Common myeloid progenitor, CD34-positive (primary cell): ENCODE measurements around the gene OR13C9.

ENCODE experiments used
- CTCF ChIA-PET: fragments of 350-600 bp; sonication (Branson Sonifier 250); formaldehyde crosslinking; loops from one replicate; lab custom pipeline; 2021; ENCODE audit warnings: antibody characterized with exemption; lab: Charles Lee
- POLR2A ChIA-PET: fragments of 350-600 bp; sonication (Branson Sonifier 250); formaldehyde crosslinking; loops from one replicate; lab custom pipeline; 2021; ENCODE audit warnings: antibody characterized with exemption; lab: Charles Lee
- DNase-seq, 3 donors: peaks; one replicate each; pipeline versions ENCODE4 v3.0.0 to v3.0.0-alpha.2; 2013
- H3K27ac ChIP-seq, 2 experiments: 1 replicate in 1 of 2; 2 replicates in 1 of 2; pipeline ENCODE4 v1.7.0; 2013; ENCODE audit warnings: inconsistent platforms in 2 of 2, low read length in 2 of 2, mild to moderate bottlenecking in 2 of 2, low read depth in 1 of 2, moderate library complexity in 1 of 2; ENCODE audit not compliant: severe bottlenecking in 2 of 2, insufficient read depth in 1 of 2, poor library complexity in 1 of 2
- H3K27me3 ChIP-seq, 5 experiments: replicated peaks in 2 of 5; 1 replicate in 3 of 5; 2 replicates in 2 of 5; pipeline versions ENCODE4 v1.6.1 to v1.7.0; 2013; ENCODE audit warnings: low read length in 4 of 5, mild to moderate bottlenecking in 2 of 5, moderate library complexity in 2 of 5, inconsistent platforms in 1 of 5; ENCODE audit not compliant: insufficient read depth in 5 of 5, control insufficient read depth in 4 of 5
- H3K36me3 ChIP-seq, 4 experiments: 1 replicate in 2 of 4; 2 replicates in 2 of 4; pipeline versions ENCODE4 v1.6.1 to v1.7.0; 2013; ENCODE audit warnings: low read length in 3 of 4, control low read depth in 1 of 4, mild to moderate bottlenecking in 1 of 4; ENCODE audit not compliant: control insufficient read depth in 4 of 4, insufficient read depth in 4 of 4
- H3K4me1 ChIP-seq, 4 experiments: 1 replicate in 3 of 4; 2 replicates in 1 of 4; pipeline versions ENCODE4 v1.6.1 to v1.7.1; 2013; ENCODE audit warnings: low read length in 3 of 4, mild to moderate bottlenecking in 3 of 4, control low read depth in 1 of 4, inconsistent platforms in 1 of 4, moderate library complexity in 1 of 4; ENCODE audit not compliant: control insufficient read depth in 4 of 4, insufficient read depth in 4 of 4; ENCODE audit errors: control extremely low read depth in 1 of 4
- H3K4me3 ChIP-seq, 7 experiments: 1 replicate in 4 of 7; 2 replicates in 3 of 7; pipeline versions ENCODE4 v1.5.1 to v1.7.0; 2013; ENCODE audit warnings: mild to moderate bottlenecking in 7 of 7, low read length in 6 of 7, moderate library complexity in 6 of 7, inconsistent platforms in 2 of 7, low read depth in 2 of 7, control low read depth in 1 of 7; ENCODE audit not compliant: insufficient read depth in 4 of 7, control insufficient read depth in 1 of 7; ENCODE audit errors: extremely low read depth in 1 of 7
- H3K9me3 ChIP-seq, 5 experiments: 1 replicate in 4 of 5; 2 replicates in 1 of 5; pipeline versions ENCODE4 v1.6.1 to v1.7.1; 2013; ENCODE audit warnings: low read length in 4 of 5, mild to moderate bottlenecking in 2 of 5, inconsistent platforms in 1 of 5, low read depth in 1 of 5, moderate library complexity in 1 of 5; ENCODE audit not compliant: control insufficient read depth in 4 of 5, insufficient read depth in 2 of 5; ENCODE audit errors: control extremely low read depth in 1 of 5
- WGBS: methylation state at CpG from one replicate; pipeline ENCODE4 v1.1.5; 2013; ENCODE audit not compliant: insufficient coverage; 5-methylcytosine and 5-hydroxymethylcytosine counted together

Gene OR13C9

DNA sequence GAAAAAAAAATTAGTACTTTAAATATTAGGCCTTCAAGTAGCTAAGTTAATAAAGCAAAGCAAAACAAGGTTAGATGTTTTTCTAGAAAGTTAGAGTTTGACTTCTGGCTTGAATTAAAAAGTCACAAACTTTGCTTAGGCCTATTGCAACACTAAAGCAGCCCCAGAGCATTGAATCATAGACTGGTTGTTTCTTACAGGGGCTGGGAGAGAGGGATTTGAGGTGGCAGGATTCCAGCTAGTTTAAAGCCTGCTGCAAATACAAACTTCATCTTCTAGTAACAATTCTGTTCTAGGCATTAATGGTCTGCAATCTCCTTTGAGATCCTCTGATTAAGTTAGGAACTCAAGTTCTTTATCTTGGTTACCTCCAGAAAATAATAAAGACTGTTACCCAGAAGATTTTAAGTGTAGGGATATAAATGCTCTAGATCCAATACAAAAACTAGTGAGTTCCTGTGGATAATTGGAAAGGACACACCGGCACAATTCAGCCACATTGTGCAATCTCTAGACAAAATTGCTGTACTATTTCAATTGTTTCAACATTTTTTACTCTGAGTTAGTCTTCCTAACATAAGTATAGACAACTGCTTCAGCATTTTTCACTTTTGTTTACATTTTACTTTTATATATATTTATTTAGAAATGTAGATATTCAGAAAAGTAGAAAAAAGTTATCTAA, 31.4 kb downstream of the OR13C9 start:
- no peak overlapping the region for H3K27ac ChIP-seq
- 100% methylated on average over 1 of the region's 1 CpG for WGBS
- CTCF ChIA-PET = no interaction called here

DNA sequence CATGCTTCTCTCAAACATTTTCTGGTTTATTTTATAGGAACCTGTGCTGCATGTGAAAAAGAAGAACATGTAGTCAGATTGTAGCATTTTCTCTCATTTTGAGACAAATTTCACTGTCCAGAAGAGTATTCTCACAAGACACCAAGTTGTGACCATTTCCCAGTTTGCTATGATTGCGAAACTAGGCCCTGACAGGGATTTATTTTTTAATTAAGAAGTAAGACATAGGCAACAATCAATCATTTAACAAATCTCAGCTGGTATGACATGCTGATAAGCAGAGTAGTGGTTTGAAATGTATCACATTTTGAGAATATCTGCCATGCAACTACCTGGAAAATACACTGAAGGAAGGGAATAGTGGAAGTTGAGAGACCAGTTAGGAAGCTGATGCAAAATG, 37.4 kb downstream of the OR13C9 start:
- Histone ChIP-seq H3K9me3 (no peaks in the 10 kb centered on the region), H3K27ac (no peak overlapping the region), H3K4me3 (no peak overlapping the region), H3K4me1 (no peaks in the 10 kb centered on the region), H3K27me3 (no peaks in the 10 kb centered on the region), H3K36me3 (no peaks in the 10 kb centered on the region)
- no peak for DNase-seq
- POLR2A ChIA-PET = no interaction called here
- no CpG with 5 or more reads among the region's 1 CpG for WGBS
- CTCF ChIA-PET = no interaction called here

More for the DNA sequence above, 31.4 kb downstream of the OR13C9 start:
- Histone ChIP-seq H3K9me3 (no peaks in the 10 kb centered on the region), H3K36me3 (no peaks in the 10 kb centered on the region), H3K4me1 (no peaks in the 10 kb centered on the region), H3K4me3 (no peak overlapping the region), H3K27me3 (no peaks in the 10 kb centered on the region)
- no peak for DNase-seq
- POLR2A ChIA-PET = no interaction called here

DNA sequence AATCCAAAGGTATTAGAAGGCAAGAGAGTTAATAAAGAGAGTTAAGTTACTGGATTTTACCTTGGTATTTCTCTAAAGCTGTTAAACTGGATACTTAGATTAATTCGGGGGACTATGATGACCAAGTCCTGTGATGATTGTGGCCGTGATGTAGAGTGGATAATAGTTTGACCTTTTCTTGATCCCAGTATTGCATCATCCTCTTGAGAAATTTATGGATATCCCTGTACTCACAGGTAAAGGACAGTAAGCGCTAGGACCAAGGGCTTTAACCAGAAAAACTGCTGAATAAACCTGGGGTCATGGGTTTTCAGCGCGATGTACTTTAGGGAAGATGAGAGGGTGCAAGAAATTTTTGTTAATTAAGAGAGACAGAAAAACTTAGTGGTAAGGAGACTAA, 40.7 kb downstream of the OR13C9 start:
- ChIA-PET CTCF (no interaction called here), POLR2A (no interaction called here)
- Histone ChIP-seq H3K4me1 (no peaks in the 10 kb centered on the region), H3K27ac (no peak overlapping the region), H3K27me3 (no peaks in the 10 kb centered on the region), H3K4me3 (no peak overlapping the region), H3K36me3 (no peaks in the 10 kb centered on the region), H3K9me3 (no peaks in the 10 kb centered on the region)
- no peak for DNase-seq
- 95% methylated on average over 2 of the region's 5 CpGs for WGBS

DNA sequence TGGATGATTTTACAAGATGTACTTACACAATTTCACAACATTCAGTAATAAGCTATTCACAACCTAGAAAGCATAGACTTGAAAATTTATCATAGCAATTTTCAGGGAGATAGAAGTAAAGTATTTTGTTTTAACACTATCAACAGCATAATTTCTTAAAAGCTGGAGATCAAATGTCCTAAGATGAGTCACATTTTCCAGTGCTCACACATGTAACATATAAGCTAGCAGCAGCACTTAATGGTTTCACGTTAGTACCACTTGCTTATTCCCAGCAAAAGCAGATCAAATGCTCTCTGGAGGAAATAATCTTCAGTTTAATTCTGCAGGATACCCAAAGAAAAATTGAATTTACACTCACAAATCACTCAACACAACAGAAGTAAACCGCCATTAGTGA, 42.5 kb downstream of the OR13C9 start:
- H3K9me3 ChIP-seq = peaks cover 0 to 5% (median 2%) of the 10 kb centered on the region in 5 experiments
- CTCF ChIA-PET = no interaction called here
- no peak for DNase-seq
- no peak overlapping the region for H3K27ac ChIP-seq
- 40% methylated on average over 1 of the region's 2 CpGs for WGBS
- POLR2A ChIA-PET = no interaction called here
- no peaks in the 10 kb centered on the region for H3K4me1 ChIP-seq
- no peaks in the 10 kb centered on the region for H3K27me3 ChIP-seq
- no peak overlapping the region for H3K4me3 ChIP-seq
- H3K36me3 ChIP-seq = no peaks in the 10 kb centered on the region

DNA sequence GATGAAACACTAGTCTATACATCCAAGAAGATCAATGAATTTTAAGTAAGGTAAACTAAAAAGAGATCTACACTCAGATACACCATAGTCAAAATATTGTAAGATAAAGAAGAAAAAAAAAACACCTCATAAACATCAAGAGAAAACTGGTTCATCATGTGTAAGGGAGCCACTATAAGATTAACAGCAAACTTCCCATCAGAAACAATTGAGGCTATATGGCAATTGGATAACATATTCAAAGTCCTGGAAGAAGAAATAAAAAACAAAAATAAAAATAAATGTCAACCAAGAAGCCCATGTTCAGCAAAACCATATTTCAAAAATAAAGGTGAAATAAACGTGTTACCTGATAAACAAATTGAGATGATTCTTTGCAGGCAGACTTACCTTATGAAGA, 45.4 kb downstream of the OR13C9 start:
- CTCF ChIA-PET = no interaction called here
- no peaks in the 10 kb centered on the region for H3K4me1 ChIP-seq
- no CpG with 5 or more reads among the region's 1 CpG for WGBS
- H3K36me3 ChIP-seq = no peaks in the 10 kb centered on the region
- POLR2A ChIA-PET = interaction anchor here (0.7 kb wide), 1 partner anchor 110 kb away, joined by 3 read pairs; no protein-coding TSS in a partner anchor
- no peak overlapping the region for H3K27ac ChIP-seq
- no peak overlapping the region for H3K4me3 ChIP-seq
- DNase-seq = no peak
- H3K9me3 ChIP-seq = peaks cover 0 to 9% (median 2%) of the 10 kb centered on the region in 5 experiments
- no peaks in the 10 kb centered on the region for H3K27me3 ChIP-seq

DNA sequence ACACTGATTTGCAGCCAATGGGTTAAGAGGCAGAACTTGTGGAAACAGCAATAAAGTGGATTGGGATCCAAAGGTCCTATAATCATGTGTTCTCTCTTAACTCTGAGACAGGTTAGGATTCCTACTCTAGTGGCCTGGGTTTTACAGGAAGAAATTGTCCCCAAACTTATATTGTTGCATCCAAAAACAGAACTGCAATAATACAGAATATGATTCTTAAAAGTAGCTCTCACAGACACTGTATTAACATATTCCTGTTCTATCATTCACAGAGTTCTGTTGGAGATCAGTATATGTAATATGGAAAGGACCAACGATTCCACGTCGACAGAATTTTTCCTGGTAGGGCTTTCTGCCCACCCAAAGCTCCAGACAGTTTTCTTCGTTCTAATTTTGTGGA, 49.1 kb downstream of the OR13C9 start, which contains the start of gene OR13C8:
OR13C8 (plus strand) TSS at position 301 of the 400 bp plus-strand sequence; CDS start at position 301, 0 bp downstream.
- ChIA-PET POLR2A (no interaction called here), CTCF (no interaction called here)
- Histone ChIP-seq H3K27ac (no peak within 1 kb of the TSS), H3K9me3 (peaks cover 0 to 9% (median 2%) of the 10 kb centered on the region in 5 experiments), H3K27me3 (no peaks in the 10 kb centered on the region), H3K36me3 (no peaks in the 10 kb centered on the region), H3K4me1 (no peaks in the 10 kb centered on the region), H3K4me3 (no peak within 1 kb of the TSS)
- 100% methylated on average over 1 of the region's 4 CpGs for WGBS
- DNase-seq = no peak
